GM12874 (cell line): Measurements from ENCODE around the gene CTNNA3.
A peak's percentile ranks its signal among the peaks of the same experiment; 100 is the strongest.

ENCODE experiments used
- TF ChIP-seq, protein P1 (sequence below): IDR thresholded peaks from 2 replicates; pipeline ENCODE4 v1.5.1; 2011; ENCODE audit warnings: low read depth, mild to moderate bottlenecking, control low read depth, low read length, moderate library complexity; ENCODE audit not compliant: insufficient read depth

CTNNA3 gene

DNA sequence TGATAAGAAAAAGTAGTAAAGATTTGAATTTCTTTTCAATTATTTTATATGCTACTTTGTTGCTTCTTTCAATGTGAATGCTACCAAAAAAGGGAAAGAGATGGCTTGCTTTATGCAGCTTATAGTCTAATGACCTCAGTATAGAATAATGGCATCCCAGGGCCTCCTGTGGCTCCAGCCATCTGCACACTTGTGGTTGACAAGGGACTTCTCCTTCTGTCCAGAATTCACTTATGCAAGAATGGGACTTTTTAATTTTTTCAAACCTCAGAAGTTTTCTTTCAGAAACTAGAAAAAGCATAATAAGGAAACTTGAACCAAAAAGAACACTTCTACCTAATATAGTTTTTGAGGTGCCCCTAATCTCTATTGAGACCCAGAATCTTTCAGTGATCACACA lies 310.9 kb downstream of the CTNNA3 start:
- TF ChIP-seq, protein P1, sequence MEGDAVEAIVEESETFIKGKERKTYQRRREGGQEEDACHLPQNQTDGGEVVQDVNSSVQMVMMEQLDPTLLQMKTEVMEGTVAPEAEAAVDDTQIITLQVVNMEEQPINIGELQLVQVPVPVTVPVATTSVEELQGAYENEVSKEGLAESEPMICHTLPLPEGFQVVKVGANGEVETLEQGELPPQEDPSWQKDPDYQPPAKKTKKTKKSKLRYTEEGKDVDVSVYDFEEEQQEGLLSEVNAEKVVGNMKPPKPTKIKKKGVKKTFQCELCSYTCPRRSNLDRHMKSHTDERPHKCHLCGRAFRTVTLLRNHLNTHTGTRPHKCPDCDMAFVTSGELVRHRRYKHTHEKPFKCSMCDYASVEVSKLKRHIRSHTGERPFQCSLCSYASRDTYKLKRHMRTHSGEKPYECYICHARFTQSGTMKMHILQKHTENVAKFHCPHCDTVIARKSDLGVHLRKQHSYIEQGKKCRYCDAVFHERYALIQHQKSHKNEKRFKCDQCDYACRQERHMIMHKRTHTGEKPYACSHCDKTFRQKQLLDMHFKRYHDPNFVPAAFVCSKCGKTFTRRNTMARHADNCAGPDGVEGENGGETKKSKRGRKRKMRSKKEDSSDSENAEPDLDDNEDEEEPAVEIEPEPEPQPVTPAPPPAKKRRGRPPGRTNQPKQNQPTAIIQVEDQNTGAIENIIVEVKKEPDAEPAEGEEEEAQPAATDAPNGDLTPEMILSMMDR, result no peak

DNA sequence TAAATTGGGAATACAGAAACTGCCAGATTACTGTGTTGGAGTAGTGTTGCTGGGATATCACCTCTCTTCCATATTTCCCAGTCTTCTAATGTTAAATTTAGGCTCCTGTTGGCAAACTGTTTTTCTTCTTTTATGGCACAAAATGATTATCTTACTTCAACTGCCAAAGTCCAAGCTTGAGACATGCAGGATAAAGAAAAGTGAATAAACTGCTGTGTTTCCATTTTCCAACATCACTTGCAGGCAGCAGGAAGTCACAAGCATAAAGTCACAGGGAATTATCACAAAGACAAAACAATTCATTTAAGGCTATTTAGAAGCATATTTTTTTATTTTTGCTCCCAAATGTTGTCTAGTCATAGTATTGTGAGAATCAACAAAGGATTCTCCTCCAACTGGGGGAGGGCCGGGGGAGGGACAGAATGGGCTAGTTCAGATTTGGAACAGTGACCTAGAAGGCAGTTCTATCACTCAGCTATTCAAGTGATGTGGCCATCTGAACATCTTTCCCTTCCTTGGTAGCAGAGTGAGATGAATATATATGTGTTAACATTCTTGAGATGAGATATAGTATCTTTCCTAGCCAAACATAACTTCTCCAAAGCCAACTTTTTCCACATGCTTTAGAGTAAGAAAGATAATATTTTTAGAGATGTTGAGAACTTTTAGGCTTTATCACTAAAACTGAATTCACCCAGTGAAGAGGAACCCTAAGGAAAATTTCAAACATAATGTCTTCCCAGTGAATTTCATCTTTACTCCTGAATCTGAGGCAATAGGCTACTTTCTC lies 364.7 kb downstream of the CTNNA3 start:
- TF ChIP-seq, protein P1, result no peak

DNA sequence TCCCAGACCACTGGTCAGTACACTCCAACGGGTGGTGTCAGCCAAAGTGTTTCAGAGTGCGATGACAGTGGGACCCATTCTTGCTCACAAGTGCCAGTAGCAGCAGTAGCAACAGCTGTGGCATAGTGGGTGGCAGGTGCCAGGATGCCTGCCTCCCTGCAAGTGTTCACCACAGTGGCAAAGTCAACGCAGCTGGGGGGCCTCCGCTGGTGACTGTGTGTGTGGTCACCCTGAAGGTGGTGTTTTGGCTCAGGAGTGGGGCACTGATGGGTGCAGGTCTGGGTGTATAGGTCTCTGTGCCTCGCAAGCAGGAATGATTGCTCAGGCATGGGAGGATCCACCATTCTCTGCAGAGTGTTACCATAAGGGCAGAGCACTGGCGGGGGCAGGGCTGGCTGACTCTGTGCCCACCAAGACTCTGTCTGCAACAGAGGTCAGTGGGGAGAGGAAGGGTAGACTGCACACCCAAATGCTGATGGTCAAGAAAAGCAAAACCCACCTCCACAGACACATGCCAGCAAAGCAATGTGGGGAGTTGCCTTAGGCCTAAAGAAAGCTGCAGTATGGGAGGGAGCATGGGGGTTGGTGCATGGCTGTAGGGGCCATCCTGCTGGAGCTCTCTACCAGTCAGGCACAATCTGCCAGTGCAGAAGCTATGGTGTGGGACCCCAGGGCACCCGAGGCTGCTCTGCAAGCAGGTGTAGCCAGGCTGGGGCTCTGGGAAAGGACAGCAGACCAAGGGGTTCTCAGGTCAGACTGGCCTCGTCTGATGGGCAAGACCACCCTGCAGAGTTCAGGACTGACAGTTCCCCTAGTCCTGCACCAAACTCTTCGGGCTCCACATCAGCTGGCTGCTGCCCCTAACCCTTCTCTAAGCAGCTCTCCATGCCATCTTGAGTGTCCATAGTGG lies 368.1 kb downstream of the CTNNA3 start:
- TF ChIP-seq, protein P1, result no peak

DNA sequence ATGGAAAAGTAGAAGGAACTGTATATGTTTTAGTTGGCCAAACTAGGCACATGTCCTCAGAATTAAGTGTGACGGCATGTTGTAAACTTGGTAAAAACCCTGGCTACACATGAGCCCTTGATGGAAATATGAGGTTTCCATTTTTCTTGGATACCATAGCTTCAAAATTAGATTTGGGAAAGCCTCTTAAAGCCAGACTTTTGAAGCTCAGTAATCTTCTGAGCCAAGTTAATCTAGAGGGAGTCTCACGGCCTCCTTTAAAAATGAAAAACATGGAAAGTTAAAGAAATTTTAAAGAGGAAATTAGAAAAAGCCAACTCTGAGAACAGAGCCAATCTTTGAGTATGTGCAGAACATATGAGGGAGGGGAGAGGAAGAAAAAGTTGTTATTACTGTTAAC lies 376.0 kb downstream of the CTNNA3 start:
- TF ChIP-seq, protein P1, result no peak

DNA sequence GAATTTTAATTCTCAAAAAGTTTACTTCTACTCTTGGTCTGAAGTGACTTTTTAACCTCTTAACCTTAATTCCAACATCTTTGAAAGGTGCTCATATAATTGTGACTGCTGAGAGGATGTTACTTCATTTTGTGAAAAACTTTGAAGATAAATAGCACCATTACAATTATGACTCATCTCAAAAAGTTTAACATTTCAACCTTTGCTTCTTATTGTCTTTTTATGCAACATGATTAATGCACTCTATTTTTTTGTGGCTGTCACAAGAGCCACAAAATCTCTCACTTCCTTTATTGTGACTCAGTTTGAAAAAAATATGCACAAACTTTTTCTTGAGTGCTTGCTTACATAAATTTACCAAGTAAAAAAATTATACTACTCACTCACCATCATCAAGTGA lies 387.1 kb downstream of the CTNNA3 start:
- TF ChIP-seq, protein P1, result no peak

DNA sequence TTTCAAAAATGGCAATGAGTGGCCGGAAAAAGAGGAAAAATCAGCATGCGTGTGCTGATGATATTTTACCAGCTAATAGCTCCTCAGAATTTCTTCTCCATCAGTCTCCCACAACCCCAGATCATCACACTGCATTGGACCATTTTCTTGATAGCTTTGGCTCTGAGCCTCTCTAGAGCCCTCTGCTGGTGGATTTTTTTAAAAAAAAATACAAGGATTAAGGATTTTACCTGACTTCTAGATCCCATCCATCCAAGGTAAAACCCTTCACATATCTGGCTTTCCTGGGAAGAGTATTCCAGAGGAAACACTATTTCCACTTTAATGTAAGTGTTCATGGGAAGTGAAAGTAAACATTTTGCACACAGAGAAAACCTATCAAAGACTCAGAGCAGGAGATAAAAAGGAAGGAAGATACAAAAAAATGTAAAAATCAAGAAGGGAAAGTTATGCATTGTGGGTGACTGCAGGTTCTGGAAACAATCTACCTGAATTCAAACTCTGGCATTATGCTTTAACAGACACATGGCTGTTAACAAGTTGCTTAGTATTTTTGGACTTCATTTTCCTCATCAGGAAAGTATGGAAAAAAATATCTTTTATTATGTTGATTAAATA lies 389.3 kb downstream of the CTNNA3 start:
- TF ChIP-seq, protein P1, result peak; percentile 41; the same call in 1 of the 2 replicates

DNA sequence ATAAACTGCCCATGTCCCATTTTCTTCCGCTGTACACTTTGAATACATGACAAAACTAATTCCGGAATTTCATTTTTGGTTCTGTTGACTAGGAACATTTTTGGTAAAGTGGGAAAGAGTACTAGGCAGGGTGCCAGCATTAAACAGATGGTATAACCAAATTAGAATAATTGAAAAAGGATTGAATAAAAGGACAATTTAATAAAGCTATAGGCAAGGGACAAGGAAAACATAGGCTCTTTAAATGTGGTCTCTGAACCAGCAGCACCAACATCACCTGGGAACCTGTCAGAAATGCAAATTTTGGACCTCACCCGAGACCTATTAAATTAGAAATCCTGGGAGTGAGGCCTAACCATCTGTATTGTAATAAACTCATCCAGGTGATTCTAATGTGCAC lies 393.3 kb downstream of the CTNNA3 start:
- TF ChIP-seq, protein P1, result no peak
